Measurements from ENCODE around the gene TOX2.

DNA sequence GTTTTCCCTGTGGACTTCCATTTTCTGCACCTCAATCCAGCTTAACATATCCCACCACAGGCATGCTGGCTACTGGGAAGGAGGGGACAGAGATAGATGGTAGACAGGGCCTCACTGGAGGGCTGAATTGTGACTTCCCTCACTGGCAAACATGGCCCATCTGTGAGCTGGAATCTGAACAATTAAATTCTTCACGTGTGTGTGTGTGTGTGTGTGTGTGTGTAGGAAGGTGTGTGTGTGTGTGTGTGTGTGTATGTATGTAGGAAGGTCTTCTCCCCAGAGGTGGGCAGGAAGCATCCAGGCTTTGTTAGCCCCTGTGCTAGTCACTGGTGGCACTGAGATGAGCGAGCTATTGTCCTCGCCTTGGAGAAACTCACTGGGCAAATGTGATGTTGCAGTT, 5.4 kb upstream of the TOX2 start:
- TF ChIP-seq, protein P1, sequence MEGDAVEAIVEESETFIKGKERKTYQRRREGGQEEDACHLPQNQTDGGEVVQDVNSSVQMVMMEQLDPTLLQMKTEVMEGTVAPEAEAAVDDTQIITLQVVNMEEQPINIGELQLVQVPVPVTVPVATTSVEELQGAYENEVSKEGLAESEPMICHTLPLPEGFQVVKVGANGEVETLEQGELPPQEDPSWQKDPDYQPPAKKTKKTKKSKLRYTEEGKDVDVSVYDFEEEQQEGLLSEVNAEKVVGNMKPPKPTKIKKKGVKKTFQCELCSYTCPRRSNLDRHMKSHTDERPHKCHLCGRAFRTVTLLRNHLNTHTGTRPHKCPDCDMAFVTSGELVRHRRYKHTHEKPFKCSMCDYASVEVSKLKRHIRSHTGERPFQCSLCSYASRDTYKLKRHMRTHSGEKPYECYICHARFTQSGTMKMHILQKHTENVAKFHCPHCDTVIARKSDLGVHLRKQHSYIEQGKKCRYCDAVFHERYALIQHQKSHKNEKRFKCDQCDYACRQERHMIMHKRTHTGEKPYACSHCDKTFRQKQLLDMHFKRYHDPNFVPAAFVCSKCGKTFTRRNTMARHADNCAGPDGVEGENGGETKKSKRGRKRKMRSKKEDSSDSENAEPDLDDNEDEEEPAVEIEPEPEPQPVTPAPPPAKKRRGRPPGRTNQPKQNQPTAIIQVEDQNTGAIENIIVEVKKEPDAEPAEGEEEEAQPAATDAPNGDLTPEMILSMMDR (IDR thresholded peaks at IDR 0.05): no peak
- TF ChIP-seq EP300 (IDR thresholded peaks at IDR 0.05): no peak

All from ovary (tissue), 3 donors.